Activated CD4-positive, alpha-beta T cell treated with anti-CD3 and anti-CD28 coated beads, Interleukin-2, amount 50 U/mL, for 24 hours (primary cell): ENCODE results near the gene INHBE.
A peak's percentile ranks its signal among the peaks of the same experiment; 100 is the strongest.
"Not testable (repeated sequence)": the region's sequence is repeated elsewhere in the genome, so short reads cannot be mapped to it uniquely, and the experiment has no call there.

Experiments used
- DNase-seq, 2 donors: peaks; one replicate each; pipeline ENCODE4 v3.0.0-alpha.2; 2020; ENCODE audit warnings: low read depth in 1 of 2, low spot score in 1 of 2

Gene INHBE

GRCh38 chr12:57441393-57441792 is 13.7 kb upstream of the INHBE start:
- DNase-seq = not testable (repeated sequence)

GRCh38 chr12:57441846-57442427 is 13.2 kb upstream of the INHBE start:
- no peak for DNase-seq

DNA sequence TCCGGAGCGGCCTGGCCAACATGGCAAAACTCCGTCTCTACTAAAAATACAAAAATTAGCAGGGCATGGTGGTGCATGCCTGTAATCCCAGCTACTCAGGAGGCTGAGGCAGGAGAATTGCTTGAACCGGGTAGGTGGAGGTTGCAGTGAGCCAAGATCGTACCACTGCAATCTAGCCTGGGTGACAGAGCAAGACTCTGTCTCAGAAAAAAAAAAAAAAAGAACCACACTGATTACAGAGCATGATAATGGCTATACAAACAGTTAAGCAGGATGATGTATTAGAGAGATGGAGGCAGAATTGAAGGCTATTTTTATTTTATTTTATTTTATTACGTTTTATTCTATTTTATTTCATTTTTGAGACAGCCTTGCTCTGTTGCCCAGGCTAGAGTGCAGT is 10.8 kb upstream of the INHBE start:
- DNase-seq = not testable (repeated sequence)

DNA sequence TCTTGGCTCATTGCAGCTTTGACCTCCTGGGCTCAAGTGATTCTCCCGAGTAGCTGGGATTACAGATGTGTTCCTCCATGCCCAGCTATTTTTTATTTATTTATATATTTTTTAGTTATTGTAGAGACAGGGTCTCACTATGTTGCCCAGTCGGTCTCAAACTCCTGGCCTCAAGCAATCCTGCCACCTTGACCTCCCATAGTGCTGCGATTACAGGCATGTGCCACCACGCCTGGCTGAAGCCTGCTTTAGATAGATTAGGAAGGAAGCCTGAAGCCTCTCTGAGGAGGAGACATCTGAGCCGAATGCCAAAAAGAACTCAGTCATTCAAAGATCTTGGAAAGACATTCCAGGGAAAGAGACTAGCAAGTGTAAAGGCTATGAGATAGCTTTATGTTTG is 10.4 kb upstream of the INHBE start:
- no peak for DNase-seq

DNA sequence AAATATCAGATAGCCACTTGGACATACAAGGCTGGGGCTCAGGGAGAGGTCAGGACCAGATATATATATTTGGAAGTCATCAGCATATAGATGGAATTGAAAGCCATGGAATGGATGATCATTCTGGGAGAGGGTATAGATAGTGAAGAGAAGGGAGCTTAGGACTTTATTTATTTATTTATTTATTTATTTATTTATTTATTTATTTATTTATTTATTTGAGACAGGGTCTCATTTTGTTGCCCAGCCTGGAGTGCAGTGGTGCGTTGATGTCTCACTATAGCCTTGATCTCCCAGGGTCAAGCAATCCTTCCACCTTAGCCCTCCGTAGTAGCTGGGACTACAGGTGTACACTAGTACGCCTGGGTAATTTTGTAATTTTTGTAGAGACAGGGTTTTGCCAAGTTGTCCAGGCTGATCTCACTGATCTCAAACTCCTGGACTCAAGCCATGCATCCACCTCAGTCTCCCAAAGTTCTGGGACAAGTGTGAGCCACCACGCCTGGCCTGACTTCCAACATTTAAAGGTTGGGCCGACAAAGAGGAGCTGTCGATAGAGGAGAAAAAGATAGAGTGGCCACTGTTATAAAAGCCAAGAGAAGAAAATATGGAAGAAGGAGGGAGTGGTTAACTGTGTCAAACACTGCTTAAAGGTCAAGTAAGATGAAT is 8.7 kb upstream of the INHBE start:
- DNase-seq = no peak

DNA sequence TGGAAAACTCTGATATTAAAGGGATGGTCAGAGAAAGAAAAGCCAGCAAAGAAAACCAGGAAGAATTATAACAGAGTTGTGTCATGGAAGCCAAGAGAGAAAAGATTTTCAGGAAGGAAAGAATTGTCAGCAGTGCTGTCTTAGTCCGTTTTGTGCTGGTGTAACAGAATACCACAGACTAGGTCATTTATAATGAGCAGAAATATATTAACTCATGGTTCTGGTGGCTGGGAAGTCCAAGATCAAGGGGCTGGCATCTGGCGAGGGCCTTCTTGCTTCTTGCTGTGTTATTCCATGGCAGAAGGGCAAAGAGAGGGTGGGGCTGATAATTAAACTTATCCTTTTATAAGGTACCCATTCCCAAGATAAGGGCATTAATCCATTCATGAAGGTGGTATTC is 6.4 kb upstream of the INHBE start:
- no peak for DNase-seq

DNA sequence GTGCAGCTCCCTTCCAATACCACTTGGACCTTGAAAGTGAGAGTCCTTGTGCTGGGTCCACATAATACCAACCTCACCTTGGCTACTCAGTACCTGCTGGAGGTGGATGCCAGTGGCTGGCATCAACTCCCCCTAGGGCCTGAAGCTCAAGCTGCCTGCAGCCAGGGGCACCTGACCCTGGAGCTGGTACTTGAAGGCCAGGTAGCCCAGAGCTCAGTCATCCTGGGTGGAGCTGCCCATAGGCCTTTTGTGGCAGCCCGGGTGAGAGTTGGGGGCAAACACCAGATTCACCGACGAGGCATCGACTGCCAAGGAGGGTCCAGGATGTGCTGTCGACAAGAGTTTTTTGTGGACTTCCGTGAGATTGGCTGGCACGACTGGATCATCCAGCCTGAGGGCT is 5.7 kb upstream of the INHBE start:
- DNase-seq = no peak

- no peak for DNase-seq
Measured at GRCh38 chr12:57450057-57450456, 5.0 kb upstream of the INHBE start.

DNA sequence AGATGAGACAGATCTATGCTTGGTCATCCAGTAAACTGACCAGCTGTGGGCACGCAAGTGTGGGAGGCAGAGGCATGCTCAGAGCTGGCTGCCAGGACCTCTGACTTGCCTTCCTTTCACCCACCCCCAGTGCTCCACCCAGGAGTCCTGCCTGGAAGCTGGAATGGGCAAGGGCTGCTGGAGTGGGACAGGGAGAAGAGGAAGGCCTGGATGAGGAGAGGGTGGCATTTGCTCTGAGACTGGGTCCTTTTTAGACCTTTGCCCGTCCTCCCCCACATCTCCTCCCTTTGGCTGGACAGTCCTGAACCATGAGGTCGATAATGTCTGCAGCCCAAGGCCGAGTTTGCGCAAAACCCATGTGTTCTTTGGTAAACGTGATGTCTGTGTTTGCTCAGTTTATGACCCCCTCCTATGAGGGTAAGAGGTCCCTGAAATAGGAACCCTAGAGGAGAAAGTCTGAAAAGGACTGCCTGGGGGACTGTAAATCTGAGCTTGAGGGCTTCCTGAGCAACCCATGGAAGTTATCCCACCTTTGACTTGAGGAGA is 3.8 kb upstream of the INHBE start:
- DNase-seq = no peak

DNA sequence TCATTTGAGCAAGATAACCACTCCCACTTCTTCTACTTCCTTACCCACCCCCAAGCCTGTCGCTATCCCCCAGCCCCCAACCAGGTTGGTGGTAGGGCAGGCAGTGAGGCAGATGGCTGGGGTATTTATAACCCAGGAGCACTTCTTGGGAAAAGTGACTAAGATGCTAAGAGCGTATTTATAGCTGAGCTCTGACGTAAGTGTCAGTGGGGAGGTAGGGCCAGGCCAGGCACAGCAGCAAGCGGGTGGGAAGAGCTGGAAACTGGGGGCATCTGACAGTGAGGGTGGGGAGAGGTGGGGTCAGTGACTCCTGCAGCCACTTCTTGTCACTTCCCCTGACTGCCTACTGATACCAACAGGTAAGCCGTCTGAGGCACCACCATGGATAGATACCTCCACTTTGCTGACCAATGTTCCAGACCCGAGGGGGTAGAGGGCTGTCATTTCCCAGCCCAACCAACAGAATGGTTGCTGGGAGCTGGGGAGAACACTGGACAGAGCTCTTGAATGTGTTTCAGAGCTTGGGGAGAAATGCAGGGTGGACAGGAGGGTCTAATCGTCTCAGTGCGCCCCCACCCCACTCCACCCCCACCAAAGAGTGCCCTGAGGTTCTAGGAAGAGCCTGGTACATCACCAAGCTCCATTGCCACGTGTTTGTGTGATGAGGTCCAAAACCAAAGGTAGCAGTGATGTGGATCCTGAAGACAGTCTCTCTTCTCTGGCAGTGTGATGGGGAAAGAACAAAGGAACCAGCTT is 2.7 kb upstream of the INHBE start:
- DNase-seq = no peak

- DNase-seq = no peak
Measured at GRCh38 chr12:57452937-57453509, 2.1 kb upstream of the INHBE start.

DNA sequence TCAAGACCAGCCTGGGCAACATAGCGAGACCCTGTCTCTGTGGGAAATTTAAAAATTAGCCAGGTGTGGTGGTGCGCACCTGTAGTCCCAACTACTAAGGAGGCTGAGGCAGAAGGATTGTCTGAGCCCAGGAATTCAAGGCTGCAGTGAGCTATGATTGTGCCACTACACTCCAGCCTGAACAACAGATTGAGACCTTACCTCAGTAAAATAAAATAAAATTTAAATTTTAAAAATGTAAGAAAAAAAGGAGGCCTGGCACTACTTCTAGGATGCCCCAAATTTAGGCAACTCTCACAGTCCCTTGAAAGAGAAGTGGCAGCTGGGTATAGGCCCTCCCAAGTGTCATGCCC is 918 bp upstream of the INHBE start:
- no peak for DNase-seq

- DNase-seq = no peak
Measured at GRCh38 chr12:57455374-57456144, 452 bp downstream of the INHBE start.

- DNase-seq = peak in 1 of 2 donors; percentile 39
Measured at GRCh38 chr12:57456145-57456700, 1.1 kb downstream of the INHBE start.

DNA sequence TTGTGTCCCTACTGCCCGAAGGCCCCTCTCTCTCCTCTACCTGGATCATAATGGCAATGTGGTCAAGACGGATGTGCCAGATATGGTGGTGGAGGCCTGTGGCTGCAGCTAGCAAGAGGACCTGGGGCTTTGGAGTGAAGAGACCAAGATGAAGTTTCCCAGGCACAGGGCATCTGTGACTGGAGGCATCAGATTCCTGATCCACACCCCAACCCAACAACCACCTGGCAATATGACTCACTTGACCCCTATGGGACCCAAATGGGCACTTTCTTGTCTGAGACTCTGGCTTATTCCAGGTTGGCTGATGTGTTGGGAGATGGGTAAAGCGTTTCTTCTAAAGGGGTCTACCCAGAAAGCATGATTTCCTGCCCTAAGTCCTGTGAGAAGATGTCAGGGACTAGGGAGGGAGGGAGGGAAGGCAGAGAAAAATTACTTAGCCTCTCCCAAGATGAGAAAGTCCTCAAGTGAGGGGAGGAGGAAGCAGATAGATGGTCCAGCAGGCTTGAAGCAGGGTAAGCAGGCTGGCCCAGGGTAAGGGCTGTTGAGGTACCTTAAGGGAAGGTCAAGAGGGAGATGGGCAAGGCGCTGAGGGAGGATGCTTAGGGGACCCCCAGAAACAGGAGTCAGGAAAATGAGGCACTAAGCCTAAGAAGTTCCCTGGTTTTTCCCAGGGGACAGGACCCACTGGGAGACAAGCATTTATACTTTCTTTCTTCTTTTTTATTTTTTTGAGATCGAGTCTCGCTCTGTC is 1.8 kb downstream of the INHBE start:
- DNase-seq = no peak

- DNase-seq = no peak
Measured at GRCh38 chr12:57458665-57459054, 3.6 kb downstream of the INHBE start.

GRCh38 chr12:57459055-57459749 is 4.1 kb downstream of the INHBE start:
- DNase-seq = peak; percentile 89 to 94

- DNase-seq = no peak
Measured at GRCh38 chr12:57459750-57460467, 4.8 kb downstream of the INHBE start, which contains the start of gene GLI1. TSS of gene GLI1 (plus strand) at chr12:57459785. CDS start at chr12:57463692, 3,907 bp downstream.

DNA sequence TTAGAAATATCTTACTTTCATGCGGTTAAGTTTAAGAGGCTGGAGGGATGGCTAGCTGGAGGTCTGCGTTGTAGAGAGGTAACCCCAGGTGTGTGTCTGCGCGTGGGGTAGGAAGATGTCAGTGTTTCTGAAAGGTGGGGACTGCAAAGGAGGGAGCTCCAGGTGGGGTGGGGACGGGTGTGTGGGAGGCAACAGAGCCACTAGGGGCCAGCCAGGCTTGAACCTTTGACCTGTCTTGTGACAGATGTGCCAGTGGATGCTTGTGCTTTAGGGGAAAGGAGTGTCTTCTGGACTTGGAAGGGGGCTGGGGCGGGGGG is 5.3 kb downstream of the INHBE start:
- no peak for DNase-seq
